NCI-H446 (cell line): Measurements from ENCODE around the gene OPTN.
"Not testable (repeated sequence)": the region's sequence is repeated elsewhere in the genome, so short reads cannot be mapped to it uniquely, and the experiment has no call there.

ENCODE experiments used
- DNase-seq, 2 experiments: peaks; one replicate each; lab custom pipeline; 2025; lab: John Stamatoyannopoulos, UW

The OPTN gene

DNA sequence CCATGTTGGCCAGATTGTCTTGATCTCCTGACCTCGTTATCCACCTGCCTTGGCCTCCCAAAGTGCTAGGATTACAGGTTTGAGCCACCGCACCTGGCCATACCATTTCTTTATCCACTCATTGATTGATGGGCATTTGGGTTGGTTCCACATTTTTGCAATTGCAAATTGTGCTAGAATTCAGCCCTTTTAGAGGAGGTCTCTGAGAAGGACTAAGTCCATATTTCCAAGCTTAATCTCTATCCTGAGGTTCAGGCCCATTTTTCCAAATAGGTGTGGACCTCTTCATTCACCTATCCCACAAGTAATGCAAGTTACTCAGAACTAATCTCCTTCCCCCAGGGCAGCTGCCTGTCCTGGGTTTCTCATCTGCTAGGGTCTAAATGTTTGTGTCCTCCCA, 9.7 kb upstream of the OPTN start:
- DNase-seq, result no peak

DNA sequence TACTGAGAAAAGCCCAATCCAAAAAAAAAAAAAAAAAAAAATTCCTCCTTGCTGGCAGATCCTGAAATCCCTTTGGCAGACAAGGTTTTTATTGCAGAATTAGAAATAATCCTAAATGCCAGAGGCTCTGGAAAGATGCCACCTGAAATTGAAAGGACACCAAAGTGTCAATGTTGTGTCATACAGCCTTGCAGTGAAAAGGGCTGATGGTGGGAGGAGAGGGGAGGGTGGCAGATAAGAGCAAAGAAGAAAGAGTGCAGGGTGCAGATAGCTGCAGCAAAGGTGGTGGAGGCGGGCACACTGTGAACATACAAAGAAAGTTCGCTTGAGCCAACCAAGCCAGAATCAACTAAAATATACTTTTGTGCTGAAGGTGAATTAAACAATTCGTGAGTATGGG, 8.2 kb upstream of the OPTN start:
- no peak for DNase-seq

DNA sequence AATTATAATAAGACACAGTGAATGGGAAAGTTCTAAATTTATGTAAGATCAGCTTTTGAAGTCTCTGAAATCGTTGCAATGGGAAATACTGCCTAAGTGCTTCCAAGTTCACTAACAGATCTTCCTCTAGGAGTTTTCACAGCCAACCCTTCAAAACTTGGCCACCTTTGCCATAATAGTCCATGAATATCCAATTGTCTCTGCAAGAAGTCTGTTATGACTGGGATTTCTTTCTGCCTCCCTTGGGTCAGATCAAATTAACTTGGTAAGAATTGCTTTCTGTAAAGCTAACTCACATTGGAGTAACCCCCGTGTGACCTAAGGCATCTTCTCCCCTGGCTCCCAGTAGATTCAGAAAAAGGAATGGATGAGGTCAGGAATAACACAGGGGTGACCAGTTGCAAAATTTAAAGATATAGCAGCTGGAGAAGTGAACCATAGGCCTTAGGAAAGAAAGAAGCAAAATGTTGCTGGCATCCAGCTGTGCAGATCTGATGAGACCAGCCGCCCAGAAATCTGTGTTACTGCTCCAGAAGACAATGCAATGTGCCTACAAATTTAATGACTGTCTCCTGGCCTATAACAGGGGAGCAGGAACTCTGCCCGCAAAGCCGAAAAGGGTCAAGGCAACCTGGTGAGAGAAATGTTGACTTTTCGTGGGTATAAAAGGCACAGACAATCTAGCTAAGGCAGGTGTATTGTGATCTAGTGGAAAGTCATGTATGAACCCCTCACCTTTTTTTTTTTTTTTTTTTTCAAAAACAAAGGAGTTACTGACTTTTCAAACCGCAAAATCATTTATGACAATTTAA, 7.5 kb upstream of the OPTN start:
- no peak for DNase-seq

DNA sequence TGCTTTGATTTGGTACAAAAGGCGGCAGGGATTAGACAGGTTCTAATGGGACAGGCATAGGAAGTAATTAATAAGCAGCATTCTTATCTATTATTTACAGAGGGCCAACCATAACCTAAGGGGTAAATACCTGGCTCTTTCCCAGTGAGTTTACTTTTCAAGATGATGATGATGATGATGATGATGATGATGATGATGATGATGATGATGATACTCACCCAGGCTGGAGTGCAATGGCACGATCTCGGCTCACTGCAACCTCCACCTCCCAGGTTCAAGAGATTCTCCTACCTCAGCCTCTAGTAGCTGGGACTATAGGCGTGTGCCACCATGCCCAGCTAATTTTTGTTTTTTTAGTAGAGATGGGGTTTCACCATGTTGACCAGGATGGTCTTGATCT, 5.9 kb upstream of the OPTN start:
- not testable (repeated sequence) for DNase-seq

DNA sequence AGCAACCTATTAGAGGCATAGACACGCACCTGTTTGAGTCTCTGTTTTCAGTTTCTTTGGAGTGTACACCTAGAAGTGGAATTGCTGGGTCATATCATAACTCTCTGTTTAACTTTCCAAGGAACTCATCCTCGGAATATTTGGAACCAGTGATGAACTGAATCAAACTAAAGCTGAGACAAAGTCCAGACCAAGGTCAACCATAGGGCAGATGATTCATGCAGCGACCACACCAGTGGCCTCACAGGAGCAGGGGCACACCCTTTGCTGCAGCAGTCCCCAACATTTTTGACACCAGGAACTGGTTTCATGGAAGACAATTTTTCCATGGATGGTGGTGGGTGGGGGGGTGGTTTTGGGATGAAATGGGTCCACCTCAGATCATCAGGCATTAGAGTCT, 4.9 kb upstream of the OPTN start:
- no peak for DNase-seq

DNA sequence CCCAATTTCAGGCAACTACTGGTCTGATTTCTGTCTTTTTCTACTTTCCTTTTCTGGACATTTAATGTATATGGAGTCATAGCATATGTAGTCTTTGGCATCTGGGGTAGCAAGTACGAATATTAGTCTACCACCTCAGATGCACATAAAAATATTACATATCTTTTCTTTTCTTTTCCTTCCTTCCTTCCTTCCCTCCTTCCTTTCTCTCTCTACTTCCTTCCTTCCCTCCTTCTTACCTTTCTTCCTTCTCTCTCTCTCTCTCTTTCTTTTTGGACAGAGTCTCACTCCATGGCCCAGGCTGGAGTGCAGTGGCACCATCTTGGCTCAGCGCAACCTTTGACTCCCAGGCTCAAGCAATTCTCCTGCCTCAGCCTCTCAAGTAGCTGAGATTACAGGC, 4.0 kb upstream of the OPTN start:
- DNase-seq, result no peak

DNA sequence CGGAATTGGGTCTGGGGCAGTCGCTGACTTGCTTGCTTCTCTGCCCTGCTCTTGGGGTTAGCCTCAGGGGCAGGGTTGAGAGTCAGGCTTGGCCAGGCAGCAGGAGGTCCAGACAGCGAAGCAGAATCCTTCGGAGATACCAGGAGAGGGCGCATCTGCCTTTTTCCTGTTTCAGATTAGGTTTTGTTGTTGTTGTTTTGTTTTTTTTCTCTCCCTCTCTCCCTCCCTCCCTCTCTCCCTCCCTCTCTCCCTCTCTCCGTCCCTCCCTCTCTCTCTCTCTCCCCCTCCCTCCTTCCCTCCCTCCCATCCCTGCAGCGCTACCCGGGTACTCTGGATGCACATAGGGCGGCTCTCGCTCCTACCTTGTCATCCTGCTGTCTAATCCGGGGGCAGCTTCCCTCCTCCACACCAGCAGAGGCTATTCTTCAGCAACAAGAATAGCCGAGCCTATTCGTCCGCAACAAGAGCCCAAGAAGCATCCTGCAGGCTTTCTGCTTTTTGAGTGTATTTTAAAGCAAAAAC, 758 bp upstream of the OPTN start:
- DNase-seq, result peak; percentile 45 to 50

DNA sequence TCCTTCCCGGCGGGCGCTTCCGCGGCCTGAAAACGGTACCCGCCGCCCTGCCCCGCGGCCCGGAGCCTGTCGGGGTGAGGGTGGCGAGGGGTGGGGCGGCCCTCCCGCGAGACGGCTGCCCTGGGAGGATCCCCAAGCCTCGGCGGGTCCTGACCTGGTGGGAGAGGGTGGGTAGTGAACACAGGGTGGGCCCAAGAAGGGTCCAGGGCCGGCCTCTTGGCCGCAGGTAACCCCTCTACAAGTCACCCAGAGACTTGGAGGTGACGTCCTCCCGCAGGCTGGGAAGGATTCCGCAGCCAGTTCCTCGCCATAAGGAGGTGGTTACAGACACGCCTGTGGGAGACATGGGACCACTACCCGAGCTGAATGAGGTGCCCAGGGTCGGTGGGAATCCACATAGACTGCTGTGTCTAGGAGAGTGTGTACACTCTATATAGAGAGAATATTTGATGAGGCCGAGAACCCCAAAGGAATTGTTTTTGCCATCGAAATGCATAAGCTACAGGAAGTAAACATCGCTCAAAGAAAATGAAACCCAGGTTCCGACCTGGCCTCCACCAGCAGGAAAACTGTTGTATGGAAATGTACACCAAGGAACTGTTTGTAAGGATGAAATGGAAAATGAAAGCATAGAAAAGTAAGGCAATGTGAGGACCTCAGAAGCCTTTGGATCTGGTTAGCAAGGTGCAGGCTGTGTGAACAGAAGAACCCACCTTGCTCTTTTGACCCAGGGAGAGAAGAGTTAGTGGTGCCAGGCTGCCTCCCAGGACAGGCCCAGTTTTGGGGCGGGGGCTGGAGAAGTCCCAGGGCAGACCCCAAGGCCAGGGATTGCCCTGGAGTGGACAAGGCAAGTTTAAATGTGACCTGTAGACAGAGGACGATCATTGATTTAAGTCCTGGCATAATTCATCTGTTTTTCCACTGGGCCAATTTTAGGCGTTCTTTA, 659 bp downstream of the OPTN start:
- peak in 1 of 2 experiments; percentile 6 for DNase-seq

DNA sequence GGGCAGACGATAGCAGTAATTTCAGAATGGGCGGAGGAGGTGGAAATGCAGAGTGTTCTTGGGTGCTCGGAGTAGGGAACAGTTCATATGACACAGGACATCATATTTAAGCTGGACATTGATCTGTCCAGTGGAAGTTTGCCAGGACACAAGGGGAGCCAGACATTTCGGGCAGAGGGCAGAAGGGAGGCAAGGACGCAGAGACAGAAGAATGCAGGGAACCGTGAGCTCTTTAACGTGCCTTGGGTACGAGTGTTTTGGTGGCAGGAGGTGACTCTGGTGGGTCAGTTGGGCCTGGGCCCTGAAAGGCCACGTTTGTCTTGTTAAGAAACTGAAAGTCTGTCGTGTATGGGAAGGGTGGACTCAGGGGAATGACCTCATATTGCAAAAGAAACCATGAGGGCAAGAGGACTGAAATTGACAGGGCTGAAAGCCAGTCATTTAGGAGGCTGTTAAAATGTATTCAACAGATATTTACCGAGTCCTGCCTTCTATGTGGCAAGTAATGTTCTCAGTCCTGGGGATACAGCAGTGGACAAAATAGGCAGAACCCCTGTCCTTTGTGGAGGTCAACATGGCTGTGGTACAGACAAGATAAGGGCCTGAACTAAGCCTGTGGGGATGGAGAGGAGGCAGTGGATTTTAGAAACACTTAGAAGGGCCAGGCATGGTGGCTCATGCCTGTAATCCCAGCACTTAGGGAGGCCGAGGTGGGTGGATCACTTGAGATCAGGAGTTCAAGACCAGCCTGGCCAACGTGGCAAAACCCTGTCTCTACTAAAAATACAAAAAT, 2.2 kb downstream of the OPTN start:
- no peak for DNase-seq

DNA sequence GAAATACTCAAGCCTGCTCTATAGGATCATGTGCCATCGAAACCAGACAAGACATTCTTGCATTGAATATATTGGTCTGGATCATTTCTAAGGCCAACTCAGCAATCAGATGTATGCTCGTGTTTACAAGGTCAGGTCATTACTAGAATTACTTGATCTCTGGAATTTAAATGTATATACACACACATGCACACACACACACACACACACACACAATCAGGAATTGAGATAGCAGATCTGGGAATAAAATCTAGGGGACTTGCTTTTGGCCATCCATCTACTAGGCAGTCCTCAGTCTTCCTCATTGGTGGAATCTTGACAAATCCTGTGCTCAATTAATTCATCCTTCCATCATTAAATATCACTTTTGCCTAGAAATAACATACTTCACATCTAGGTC, 3.6 kb downstream of the OPTN start:
- no peak for DNase-seq

DNA sequence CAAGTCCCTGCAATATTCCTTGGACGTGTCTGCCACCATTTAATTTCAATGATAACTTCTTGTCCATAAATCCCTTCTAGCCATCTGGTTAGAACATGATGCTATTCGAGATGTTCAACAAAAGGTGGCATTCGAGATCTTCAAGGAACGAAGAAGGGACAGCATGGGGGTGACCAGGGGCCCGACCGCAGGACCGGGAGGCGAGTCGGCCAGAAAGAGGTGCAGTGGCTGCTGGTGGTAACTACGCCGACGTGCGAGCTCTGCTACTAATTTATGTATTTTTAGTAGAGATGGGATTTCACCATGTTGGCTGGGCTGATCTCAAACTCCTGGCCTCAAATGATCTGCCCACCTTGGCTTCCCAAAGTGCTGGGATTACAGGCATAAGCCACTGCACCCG, 4.7 kb downstream of the OPTN start:
- DNase-seq, result no peak

DNA sequence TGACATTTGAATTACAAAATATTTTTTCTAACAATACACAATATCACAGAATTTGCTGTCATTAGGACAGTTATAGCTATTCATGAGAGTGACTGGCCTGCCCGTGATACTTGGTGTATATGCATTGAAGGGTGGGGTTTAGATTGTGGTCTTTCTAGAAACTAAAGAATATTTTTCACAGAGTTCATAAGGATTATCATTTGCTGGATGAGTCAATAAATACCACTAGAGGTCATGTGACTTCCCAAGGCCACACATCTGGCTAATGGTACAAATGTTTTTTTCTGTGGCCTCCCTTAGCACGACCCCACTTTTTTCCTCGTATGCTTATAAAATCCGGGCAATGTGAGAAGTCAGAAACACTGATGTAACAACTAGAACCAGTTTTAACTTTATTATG, 5.2 kb downstream of the OPTN start:
- DNase-seq, result no peak

DNA sequence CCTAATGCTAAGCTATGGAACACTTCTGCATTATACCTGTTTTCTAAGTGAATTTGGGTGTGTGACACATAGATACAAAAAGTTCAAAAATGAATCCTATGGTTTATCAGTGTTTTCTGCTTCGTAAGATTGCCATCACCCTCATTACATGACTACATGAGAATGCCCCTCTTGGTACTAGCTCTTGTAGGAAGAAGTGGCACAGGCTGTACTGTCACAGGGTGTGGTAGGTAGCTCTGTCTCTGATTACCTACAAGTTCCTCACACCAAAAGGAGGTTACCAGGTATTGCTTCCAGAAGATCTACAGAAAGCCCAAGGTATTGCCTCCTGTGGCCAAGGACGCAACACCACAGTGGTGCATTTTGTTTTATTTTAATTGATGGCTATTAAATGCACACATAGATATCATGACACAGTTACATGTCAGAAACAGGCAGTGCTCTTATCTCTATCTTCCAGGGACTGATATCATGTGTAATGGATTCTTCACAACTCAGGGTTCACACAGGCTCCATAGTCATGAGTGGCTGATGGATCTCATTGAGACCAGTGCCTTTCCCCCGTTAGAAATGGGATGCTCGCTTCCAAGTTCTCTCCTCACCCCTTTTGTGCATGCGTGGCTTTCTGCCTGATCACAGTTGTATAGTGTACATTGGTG, 6.6 kb downstream of the OPTN start:
- DNase-seq, result no peak

DNA sequence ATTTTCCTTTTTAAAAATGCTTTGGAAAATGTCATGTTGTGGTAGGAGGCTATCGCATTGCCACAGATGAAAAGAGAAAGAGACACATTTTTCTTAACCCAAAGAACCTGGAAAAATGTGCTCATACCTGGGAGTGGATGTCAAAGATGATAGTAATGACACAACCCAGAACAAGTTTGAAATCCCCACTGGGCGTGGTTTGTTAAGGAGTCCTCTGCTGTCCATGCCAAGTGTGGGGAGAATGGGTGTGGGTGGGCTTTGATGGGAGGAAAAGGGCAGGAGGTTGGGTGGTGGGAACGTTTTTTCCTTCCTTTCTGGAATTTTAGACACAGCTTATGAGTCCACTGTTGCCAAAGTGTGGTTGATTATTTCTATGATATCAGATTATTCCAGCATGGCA, 10.9 kb downstream of the OPTN start:
- no peak for DNase-seq

DNA sequence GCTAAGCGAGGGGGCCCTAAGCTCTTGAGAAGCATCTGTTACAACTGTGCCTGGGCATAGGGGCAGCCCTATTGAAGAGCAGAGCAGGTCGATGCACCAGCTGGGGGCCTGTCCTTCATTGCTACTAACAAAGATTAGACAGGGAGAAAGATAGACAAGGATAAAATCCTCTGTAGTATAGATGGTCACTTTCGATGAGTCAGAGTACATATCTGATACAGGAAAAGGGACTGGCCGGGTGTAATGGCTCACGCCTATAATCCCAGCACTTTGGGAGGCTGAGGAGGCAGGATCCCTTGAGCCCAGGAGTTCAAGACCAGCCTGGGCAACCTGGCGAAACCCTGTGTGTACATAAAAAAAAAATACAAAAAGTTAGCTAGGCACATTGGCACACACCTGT, 13.6 kb downstream of the OPTN start:
- no peak for DNase-seq

DNA sequence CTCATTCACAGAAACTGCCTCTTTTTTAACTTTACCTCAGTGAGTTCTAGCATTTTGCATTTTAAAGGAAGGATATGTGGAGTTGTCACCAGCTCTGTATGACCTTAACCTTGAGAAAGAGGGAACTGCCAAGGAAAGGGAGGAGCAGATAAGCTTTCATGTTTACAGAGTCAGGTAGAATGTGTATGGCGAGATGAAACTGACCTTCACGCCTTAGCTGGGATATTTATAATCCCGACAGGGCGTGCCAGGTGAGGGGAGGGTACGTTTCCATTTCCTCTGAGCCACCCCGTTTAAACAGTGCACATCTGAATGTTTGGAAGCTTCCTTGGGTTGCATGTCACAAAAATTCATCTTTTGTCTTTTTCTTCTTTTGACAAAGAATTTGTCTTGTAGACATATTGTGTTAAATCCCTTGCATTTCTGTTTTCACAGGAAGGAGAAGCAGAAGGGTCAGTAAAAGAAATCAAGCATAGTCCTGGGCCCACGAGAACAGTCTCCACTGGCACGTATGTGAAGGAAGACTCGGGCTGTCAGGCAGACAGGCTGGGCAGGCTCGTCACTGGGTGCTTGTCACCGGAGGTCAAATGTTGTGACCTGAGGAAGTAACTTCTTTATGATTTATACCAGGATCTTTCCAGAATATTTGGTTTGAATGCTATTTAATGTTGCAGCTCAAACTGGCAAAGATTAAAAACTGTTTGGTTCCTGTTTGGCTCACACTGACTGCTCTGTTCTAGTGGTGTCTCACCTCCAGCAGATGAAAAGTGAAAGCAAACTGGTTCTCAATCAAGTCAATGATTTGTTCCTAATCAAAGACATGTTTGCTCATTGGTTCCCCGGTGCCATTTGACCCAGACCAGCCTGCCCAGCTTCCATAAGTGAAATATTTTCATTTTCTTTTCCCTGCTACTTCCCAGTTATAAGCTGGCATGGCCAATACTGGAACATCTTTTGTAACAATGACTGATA, 16.2 kb downstream of the OPTN start:
- DNase-seq, result no peak

DNA sequence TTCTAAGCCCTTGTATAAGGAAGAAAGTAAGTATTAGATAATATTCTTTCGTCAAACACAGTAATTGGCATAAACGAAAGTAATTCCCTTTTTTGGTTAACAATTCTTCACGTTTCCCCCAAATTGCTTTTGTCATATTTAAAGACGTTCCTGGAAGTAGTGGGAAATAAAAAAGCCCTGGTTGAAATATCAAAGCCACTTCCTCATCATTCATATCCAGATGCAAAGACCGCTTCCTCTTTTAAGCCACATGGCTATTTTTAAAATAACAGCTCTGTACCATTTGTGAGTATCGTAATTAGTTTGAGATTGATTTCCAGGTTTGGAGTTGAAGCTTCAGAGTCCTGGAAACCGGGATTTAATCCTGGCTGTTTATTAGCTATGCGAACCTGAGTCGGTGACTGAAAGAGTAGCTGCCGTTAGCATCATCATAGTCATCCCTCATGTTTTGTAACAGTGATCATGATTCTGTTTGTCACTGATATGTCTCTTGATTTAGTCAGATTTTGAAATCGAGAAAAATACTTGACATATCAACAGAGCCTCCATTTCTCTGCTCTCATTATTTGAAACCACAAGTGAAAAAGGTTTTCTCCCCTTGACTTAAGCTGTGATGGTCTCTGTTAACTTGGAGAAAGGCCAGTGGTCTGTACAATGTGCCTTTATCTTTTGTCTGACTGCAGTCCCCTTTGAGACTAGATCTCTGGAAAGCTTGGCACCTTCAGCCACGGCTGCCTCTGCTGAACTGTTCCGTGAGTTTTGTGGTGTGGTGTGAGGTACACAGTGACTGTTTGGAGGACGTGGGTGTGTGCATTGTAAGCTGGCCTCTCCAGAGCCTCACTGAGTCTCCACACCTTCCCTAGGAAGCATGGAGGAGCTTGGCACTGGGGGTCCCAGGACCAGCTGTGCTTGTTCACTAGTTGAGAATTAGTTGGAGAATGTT, 18.1 kb downstream of the OPTN start:
- DNase-seq, result no peak

DNA sequence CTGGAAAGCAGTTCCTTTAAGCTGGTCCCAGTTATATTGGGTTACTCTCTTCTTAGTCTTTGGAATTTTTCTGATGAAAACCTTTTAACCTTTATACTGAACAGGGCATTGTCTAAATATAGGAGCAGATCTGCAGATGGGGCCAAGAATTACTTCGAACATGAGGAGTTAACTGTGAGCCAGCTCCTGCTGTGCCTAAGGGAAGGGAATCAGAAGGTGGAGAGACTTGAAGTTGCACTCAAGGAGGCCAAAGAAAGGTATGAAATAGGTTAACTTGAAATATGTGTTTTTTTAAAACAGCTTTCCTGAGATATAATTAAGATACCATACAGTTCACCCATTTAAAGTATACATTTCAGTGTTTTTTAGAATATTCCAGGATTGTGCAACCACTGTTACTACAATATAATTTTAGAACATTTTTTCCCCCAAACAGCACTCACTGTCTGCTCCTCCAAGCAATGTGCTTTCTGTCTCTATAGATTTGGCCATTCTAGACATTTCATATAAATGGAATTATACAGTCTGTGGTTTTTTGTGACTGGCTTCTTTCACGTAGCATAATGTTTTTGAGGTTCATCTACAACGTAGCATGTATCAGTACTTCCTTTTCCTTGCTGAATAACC, 18.9 kb downstream of the OPTN start:
- no peak for DNase-seq
